Neutrophil (primary cell): ENCODE results near the gene PFDN5.

Source experiments
- H3K27ac ChIP-seq: fragments of 200-600 bp; sonication (generic); 2 replicates; pipeline ENCODE4 v1.5.1; 2016; ENCODE audit warnings: mild to moderate bottlenecking, moderate library complexity
- H3K27me3 ChIP-seq: fragments of 200-600 bp; sonication (generic); 2 replicates; pipeline ENCODE4 v1.6.0; 2016; ENCODE audit warnings: mild to moderate bottlenecking
- H3K36me3 ChIP-seq: fragments of 200-600 bp; sonication (generic); 2 replicates; pipeline ENCODE4 v1.5.1; 2017
- H3K4me1 ChIP-seq, 2 experiments: fragments of 200-600 bp in 1 of 2; sonication (generic) in 1 of 2; 1 replicate in 1 of 2; 2 replicates in 1 of 2; pipeline versions ENCODE4 v1.5.1 to v1.6.1; 2013 to 2016; ENCODE audit warnings: low read depth in 1 of 2, low read length in 1 of 2, mild to moderate bottlenecking in 1 of 2, moderate library complexity in 1 of 2; ENCODE audit not compliant: control insufficient read depth in 1 of 2, insufficient read depth in 1 of 2
- H3K4me3 ChIP-seq, 2 experiments: fragments of 200-600 bp in 1 of 2; sonication (generic) in 1 of 2; 1 replicate in 1 of 2; 2 replicates in 1 of 2; pipeline ENCODE4 v1.5.1; 2013 to 2016; ENCODE audit warnings: low read depth in 1 of 2, low read length in 1 of 2, mild to moderate bottlenecking in 1 of 2, moderate library complexity in 1 of 2
- H3K9me3 ChIP-seq: fragments of 200-600 bp; sonication (generic); 2 replicates; pipeline ENCODE4 v1.5.1; 2016
- TF ChIP-seq, protein P1 (sequence below): fragments of 200-600 bp; sonication (generic); IDR thresholded peaks from 2 replicates; pipeline ENCODE4 v1.5.1; 2016; ENCODE audit warnings: antibody characterized with exemption

Gene PFDN5

DNA sequence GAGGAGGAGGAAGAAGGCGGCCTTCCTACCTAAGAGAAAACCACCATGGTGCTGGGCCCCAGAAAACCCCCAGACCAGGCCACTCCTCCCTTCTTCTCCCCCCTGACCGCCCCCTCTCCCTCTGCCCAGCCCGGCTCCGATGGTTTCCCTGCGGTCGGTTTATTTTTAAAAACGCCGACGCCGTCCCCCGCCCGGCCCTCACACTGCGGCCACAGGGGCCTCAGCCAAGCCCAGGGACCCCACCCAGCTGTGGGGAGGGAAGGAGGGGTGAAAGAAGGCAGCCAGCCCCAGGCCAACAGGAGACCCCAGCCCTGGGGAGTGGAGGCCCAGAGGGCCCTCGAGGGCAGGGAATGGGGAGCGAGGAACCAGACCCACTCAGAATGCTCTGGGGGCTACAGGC is 37.4 kb downstream of the PFDN5 start:
- Histone ChIP-seq H3K27ac (no peak overlapping the region), H3K4me1 (peaks cover 0 to 6% of the 10 kb centered on the region in 2 experiments), H3K36me3 (no peaks in the 10 kb centered on the region), H3K4me3 (no peak overlapping the region), H3K9me3 (no peaks in the 10 kb centered on the region), H3K27me3 (peaks cover 89% of the 10 kb centered on the region)
- TF ChIP-seq, protein P1, sequence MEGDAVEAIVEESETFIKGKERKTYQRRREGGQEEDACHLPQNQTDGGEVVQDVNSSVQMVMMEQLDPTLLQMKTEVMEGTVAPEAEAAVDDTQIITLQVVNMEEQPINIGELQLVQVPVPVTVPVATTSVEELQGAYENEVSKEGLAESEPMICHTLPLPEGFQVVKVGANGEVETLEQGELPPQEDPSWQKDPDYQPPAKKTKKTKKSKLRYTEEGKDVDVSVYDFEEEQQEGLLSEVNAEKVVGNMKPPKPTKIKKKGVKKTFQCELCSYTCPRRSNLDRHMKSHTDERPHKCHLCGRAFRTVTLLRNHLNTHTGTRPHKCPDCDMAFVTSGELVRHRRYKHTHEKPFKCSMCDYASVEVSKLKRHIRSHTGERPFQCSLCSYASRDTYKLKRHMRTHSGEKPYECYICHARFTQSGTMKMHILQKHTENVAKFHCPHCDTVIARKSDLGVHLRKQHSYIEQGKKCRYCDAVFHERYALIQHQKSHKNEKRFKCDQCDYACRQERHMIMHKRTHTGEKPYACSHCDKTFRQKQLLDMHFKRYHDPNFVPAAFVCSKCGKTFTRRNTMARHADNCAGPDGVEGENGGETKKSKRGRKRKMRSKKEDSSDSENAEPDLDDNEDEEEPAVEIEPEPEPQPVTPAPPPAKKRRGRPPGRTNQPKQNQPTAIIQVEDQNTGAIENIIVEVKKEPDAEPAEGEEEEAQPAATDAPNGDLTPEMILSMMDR, result no peak

DNA sequence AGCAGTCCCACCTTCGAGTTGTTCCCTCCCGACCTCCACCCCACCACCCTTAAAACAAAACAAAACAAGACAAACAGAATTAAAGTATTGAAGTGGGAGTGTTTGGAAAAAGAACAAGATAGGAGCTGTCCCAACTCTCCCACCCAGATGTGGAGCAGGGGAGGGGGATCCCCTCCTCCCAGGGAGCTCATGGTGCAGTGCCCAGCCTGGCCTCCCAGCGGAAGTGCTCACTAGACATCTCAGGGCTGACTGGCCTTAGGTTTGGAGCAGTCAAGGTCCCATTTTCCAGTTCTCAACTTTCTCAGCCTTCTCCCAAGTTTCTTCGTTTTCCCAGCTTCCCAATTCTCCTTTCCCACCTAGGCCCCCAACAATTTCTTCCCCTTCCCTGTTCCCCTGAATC is 37.9 kb downstream of the PFDN5 start:
- Histone ChIP-seq H3K27ac (no peak overlapping the region), H3K27me3 (peaks cover 89% of the 10 kb centered on the region), H3K9me3 (no peaks in the 10 kb centered on the region), H3K36me3 (no peaks in the 10 kb centered on the region), H3K4me3 (no peak overlapping the region), H3K4me1 (peaks cover 0 to 6% of the 10 kb centered on the region in 2 experiments)
- TF ChIP-seq, protein P1, result no peak

DNA sequence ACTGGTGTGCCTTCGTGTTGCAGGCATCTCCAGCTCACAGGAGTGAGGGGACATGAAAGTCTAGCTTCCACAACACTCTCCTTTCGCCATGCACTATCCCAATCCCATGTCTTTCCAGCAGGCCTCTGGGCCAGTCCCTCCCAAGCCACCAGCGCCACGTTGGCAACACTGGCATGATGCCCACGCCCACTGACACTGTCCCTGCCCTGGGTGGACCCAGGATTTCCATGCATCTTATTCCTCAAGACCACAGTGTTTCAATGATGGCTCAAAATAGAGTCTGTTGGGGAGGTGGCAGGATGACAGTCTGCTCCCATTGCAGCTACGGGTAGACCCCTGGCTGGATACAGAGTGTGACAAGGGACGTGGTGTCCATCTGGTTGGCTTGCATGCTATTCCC is 38.5 kb downstream of the PFDN5 start:
- TF ChIP-seq, protein P1, result no peak
- Histone ChIP-seq H3K4me3 (no peak overlapping the region), H3K4me1 (peaks cover 0 to 6% of the 10 kb centered on the region in 2 experiments), H3K27ac (no peak overlapping the region), H3K36me3 (no peaks in the 10 kb centered on the region), H3K9me3 (no peaks in the 10 kb centered on the region), H3K27me3 (peaks cover 89% of the 10 kb centered on the region)

- TF ChIP-seq, protein P1, result no peak
- no peaks in the 10 kb centered on the region for H3K9me3 ChIP-seq
- H3K27ac ChIP-seq, result no peak overlapping the region
- no peak overlapping the region for H3K4me3 ChIP-seq
- no peaks in the 10 kb centered on the region for H3K36me3 ChIP-seq
- H3K27me3 ChIP-seq, result peaks cover 93% of the 10 kb centered on the region
- peaks cover 0 to 6% of the 10 kb centered on the region in 2 experiments for H3K4me1 ChIP-seq
Observed at GRCh38 chr12:53334822-53335221, 39.5 kb downstream of the PFDN5 start.

DNA sequence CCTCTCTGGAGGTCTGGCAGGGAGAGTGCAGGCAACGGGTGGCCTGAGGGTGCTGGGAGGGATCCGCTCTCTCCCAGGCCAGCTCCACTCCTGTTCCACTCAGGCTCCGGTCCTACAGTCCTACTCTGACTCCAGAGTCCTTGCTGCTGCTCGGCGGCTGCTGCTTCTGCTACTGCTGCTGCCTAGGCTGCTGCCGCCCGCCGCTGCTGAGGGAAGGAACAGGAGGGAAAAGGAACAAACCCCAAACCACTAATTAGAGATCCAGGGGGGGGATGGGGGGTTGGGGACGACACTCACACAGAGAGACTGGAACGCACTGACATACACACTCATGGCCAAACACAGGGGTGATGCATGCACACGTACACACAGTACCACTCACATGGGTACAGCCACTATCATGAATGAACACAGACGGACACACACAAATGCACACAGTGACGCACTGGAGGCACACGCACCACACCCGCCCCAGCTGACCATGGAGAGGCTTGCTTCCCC is 40.9 kb downstream of the PFDN5 start, which contains the start of gene SP7:
Gene SP7, minus strand, starts transcription at position 174 of the 501 bp plus-strand sequence. CDS start 708 bp downstream, outside the sequence.
- Histone ChIP-seq H3K27me3 (peaks cover 95% of the 10 kb centered on the region), H3K4me1 (peaks cover 0 to 6% of the 10 kb centered on the region in 2 experiments), H3K27ac (no peak within 1 kb of the TSS), H3K36me3 (no peaks in the 10 kb centered on the region), H3K4me3 (no peak within 1 kb of the TSS), H3K9me3 (no peaks in the 10 kb centered on the region)
- TF ChIP-seq, protein P1, result no peak

- Histone ChIP-seq H3K27ac (no peak overlapping the region), H3K27me3 (peaks cover 86% of the 10 kb centered on the region), H3K9me3 (no peaks in the 10 kb centered on the region), H3K4me1 (peaks cover 0 to 6% of the 10 kb centered on the region in 2 experiments), H3K36me3 (no peaks in the 10 kb centered on the region), H3K4me3 (no peak overlapping the region)
- TF ChIP-seq, protein P1, result no peak
Observed at GRCh38 chr12:53338017-53338416, 42.7 kb downstream of the PFDN5 start.
